IPS-NIHi11 (cell line): Measurements from ENCODE around the gene ARNT2.
"Not testable (repeated sequence)": the region's sequence is repeated elsewhere in the genome, so short reads cannot be mapped to it uniquely, and the experiment has no call there.

Source experiments
- DNase-seq: peaks from one replicate; pipeline ENCODE4 v3.0.0; 2012; ENCODE audit warnings: mixed read lengths, low spot score

The ARNT2 gene

GRCh38 chr15:80615783-80616391 is 211.7 kb downstream of the ARNT2 start:
- no peak for DNase-seq

GRCh38 chr15:80618685-80619400 is 214.7 kb downstream of the ARNT2 start:
- no peak for DNase-seq

GRCh38 chr15:80619680-80620079 is 215.5 kb downstream of the ARNT2 start:
- no peak for DNase-seq

GRCh38 chr15:80620141-80620540 is 216.0 kb downstream of the ARNT2 start:
- no peak for DNase-seq

GRCh38 chr15:80620931-80621330 is 216.7 kb downstream of the ARNT2 start:
- DNase-seq: no peak

- DNase-seq: no peak
Measured at GRCh38 chr15:80626643-80627120, 222.5 kb downstream of the ARNT2 start.

GRCh38 chr15:80629355-80629754 is 225.2 kb downstream of the ARNT2 start:
- DNase-seq: no peak

- DNase-seq: no peak
Measured at GRCh38 chr15:80630981-80631380, 226.8 kb downstream of the ARNT2 start.

- no peak for DNase-seq
Measured at GRCh38 chr15:80633221-80633620, 229.0 kb downstream of the ARNT2 start.

GRCh38 chr15:80635953-80636352 is 231.8 kb downstream of the ARNT2 start:
- no peak for DNase-seq

- DNase-seq: peak; percentile 55
Measured at GRCh38 chr15:80636675-80637074, 232.5 kb downstream of the ARNT2 start.

- DNase-seq: no peak
Measured at GRCh38 chr15:80637747-80638146, 233.6 kb downstream of the ARNT2 start.

- no peak for DNase-seq
Measured at GRCh38 chr15:80638553-80639167, 234.5 kb downstream of the ARNT2 start.

- DNase-seq: no peak
Measured at GRCh38 chr15:80639168-80639555, 235.0 kb downstream of the ARNT2 start.

GRCh38 chr15:80640531-80641121 is 236.4 kb downstream of the ARNT2 start:
- no peak for DNase-seq

- no peak for DNase-seq
Measured at GRCh38 chr15:80641384-80641783, 237.2 kb downstream of the ARNT2 start.

GRCh38 chr15:80643431-80643951 is 239.3 kb downstream of the ARNT2 start:
- no peak for DNase-seq

GRCh38 chr15:80645494-80646065 is 241.4 kb downstream of the ARNT2 start:
- no peak for DNase-seq

- not testable (repeated sequence) for DNase-seq
Measured at GRCh38 chr15:80647424-80647823, 243.2 kb downstream of the ARNT2 start.
